ENCODE data around the gene FARP2.
"Not testable (repeated sequence)": the region's sequence is repeated elsewhere in the genome, so short reads cannot be mapped to it uniquely, and the experiment has no call there.

The FARP2 gene

GRCh38 chr2:241381872-241382271 is 25.8 kb downstream of the FARP2 start:
- Histone ChIP-seq H3K4me3 (ENCODE audit: low read length in 2 of 2) (no peak overlapping the region), H3K27ac (replicated peaks; ENCODE audit: low read length) (no peak overlapping the region), H3K18ac (ENCODE audit: low read length) (no peak overlapping the region), H3K23ac (ENCODE audit: low read depth, low read length, poor library complexity) (no peak overlapping the region), H4K91ac (ENCODE audit: low read depth, low read length, poor library complexity) (no peak overlapping the region), H2AFZ (ENCODE audit: low read length) (no peak overlapping the region), H3K4ac (ENCODE audit: low read length) (no peak overlapping the region), H3K4me2 (ENCODE audit: insufficient read depth, low read length, poor library complexity, severe bottlenecking) (no peak overlapping the region), H3K9ac (ENCODE audit: low read depth, low read length, poor library complexity) (no peak overlapping the region), H3K27me3 (ENCODE audit: control insufficient read depth in 3 of 3, insufficient read depth in 3 of 3, low read depth in 1 of 3, low read length in 3 of 3) (no peaks in the 10 kb centered on the region), H3K9me3 (replicated peaks in 1 of 2; ENCODE audit: control insufficient read depth in 2 of 2, insufficient read depth in 1 of 2, low read depth in 1 of 2, low read length in 2 of 2) (no peaks in the 10 kb centered on the region), H2BK120ac (ENCODE audit: low read depth, low read length) (no peak overlapping the region), H2BK12ac (ENCODE audit: low read length) (no peak overlapping the region), H2AK5ac (ENCODE audit: low read depth, low read length) (no peak overlapping the region), H2BK15ac (ENCODE audit: low read length) (no peak overlapping the region), H3K36me3 (replicated peaks in 1 of 2; ENCODE audit: control insufficient read depth in 2 of 2, insufficient read depth in 2 of 2, low read length in 2 of 2) (peaks cover 5 to 19% of the 10 kb centered on the region in 2 donors), H3K79me1 (ENCODE audit: low read depth, low read length) (no peaks in the 10 kb centered on the region), H2BK5ac (ENCODE audit: low read length) (no peak overlapping the region), H4K8ac (ENCODE audit: low read depth, low read length) (no peak overlapping the region), H3K4me1 (ENCODE audit: control insufficient read depth in 2 of 2, insufficient read depth in 1 of 2, low read depth in 1 of 2, low read length in 2 of 2) (peaks cover 0 to 3% of the 10 kb centered on the region in 2 donors), H3K14ac (ENCODE audit: low read length) (no peak overlapping the region)
- no peak for DNase-seq (ENCODE audit: low spot score)
- no CpG with 5 or more reads among the region's 4 CpGs for WGBS, 2 donors (ENCODE audit: extremely low coverage in 2 of 2, insufficient read length in 2 of 2, insufficient replicate concordance in 1 of 2)

DNA sequence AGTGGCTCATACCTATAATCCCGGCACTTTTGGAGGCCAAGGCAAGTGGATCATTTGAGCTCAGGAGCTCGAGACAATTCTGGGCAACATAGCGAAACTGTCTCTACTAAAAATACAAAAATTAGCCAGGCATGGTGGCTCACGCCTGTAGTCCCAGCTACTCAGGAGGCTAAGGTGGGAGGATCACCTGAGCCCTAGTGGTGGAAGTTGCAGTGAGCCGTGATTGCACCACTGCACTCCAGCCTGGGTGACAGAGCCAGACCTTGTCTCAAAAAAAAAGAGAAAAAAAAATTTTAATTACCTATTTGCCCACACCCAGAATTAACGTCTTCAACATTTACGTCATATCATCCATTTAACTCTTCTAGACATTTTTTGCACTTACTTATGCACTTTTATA is 29.4 kb downstream of the FARP2 start:
- H3K27ac ChIP-seq (replicated peaks; ENCODE audit: low read length); H4K8ac ChIP-seq (ENCODE audit: low read depth, low read length); H3K4ac ChIP-seq (ENCODE audit: low read length); H2BK15ac ChIP-seq (ENCODE audit: low read length); H2AFZ ChIP-seq (ENCODE audit: low read length); DNase-seq (ENCODE audit: low spot score); H2AK5ac ChIP-seq (ENCODE audit: low read depth, low read length); H3K4me2 ChIP-seq (ENCODE audit: insufficient read depth, low read length, poor library complexity, severe bottlenecking); H3K14ac ChIP-seq (ENCODE audit: low read length); H3K4me1 ChIP-seq (ENCODE audit: control insufficient read depth in 2 of 2, insufficient read depth in 1 of 2, low read depth in 1 of 2, low read length in 2 of 2); H3K9me3 ChIP-seq (replicated peaks in 1 of 2; ENCODE audit: control insufficient read depth in 2 of 2, insufficient read depth in 1 of 2, low read depth in 1 of 2, low read length in 2 of 2); H3K18ac ChIP-seq (ENCODE audit: low read length); H2BK12ac ChIP-seq (ENCODE audit: low read length); H3K79me1 ChIP-seq (ENCODE audit: low read depth, low read length); H2BK5ac ChIP-seq (ENCODE audit: low read length); H3K23ac ChIP-seq (ENCODE audit: low read depth, low read length, poor library complexity); H2BK120ac ChIP-seq (ENCODE audit: low read depth, low read length); H3K27me3 ChIP-seq (ENCODE audit: control insufficient read depth in 3 of 3, insufficient read depth in 3 of 3, low read depth in 1 of 3, low read length in 3 of 3); H3K4me3 ChIP-seq (ENCODE audit: low read length in 2 of 2); H4K91ac ChIP-seq (ENCODE audit: low read depth, low read length, poor library complexity); H3K9ac ChIP-seq (ENCODE audit: low read depth, low read length, poor library complexity): not testable (repeated sequence)
- WGBS, 2 donors (ENCODE audit: extremely low coverage in 2 of 2, insufficient read length in 2 of 2, insufficient replicate concordance in 1 of 2), result 100% methylated on average over 2 of the region's 7 CpGs
- H3K36me3 ChIP-seq (replicated peaks in 1 of 2; ENCODE audit: control insufficient read depth in 2 of 2, insufficient read depth in 2 of 2, low read length in 2 of 2), result peaks cover 5 to 20% of the 10 kb centered on the region in 2 donors

DNA sequence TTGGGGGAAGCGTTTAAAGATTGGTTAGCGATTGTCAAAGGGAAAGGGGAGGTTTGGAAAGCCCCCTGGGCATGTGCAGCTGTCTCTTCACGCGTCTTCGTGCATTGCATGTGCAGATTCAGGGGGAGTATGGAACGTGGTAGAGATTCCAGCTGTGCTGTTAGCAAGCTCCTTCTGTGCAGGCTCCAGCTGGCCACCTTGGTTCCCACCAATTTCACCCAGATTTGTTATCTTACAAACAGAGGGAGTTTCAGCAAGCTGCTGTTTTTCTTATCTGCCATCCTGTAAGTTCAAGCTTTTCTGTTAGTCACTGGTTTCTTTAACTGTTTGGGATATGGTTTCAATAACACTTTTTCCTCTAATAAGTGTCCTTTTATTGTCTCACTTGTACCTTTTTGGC is 30.4 kb downstream of the FARP2 start:
- Histone ChIP-seq H3K9me3 (replicated peaks in 1 of 2; ENCODE audit: control insufficient read depth in 2 of 2, insufficient read depth in 1 of 2, low read depth in 1 of 2, low read length in 2 of 2) (peaks cover 1 to 3% of the 10 kb centered on the region in 2 donors), H3K27ac (replicated peaks; ENCODE audit: low read length) (no peak overlapping the region), H4K8ac (ENCODE audit: low read depth, low read length) (no peak overlapping the region), H3K4me1 (ENCODE audit: control insufficient read depth in 2 of 2, insufficient read depth in 1 of 2, low read depth in 1 of 2, low read length in 2 of 2) (peaks cover 0 to 3% of the 10 kb centered on the region in 2 donors), H3K4me2 (ENCODE audit: insufficient read depth, low read length, poor library complexity, severe bottlenecking) (no peak overlapping the region), H3K36me3 (replicated peaks in 1 of 2; ENCODE audit: control insufficient read depth in 2 of 2, insufficient read depth in 2 of 2, low read length in 2 of 2) (peaks cover 5 to 20% of the 10 kb centered on the region in 2 donors), H3K9ac (ENCODE audit: low read depth, low read length, poor library complexity) (no peak overlapping the region), H4K91ac (ENCODE audit: low read depth, low read length, poor library complexity) (no peak overlapping the region), H3K14ac (ENCODE audit: low read length) (no peak overlapping the region), H2BK5ac (ENCODE audit: low read length) (no peak overlapping the region), H2AFZ (ENCODE audit: low read length) (no peak overlapping the region), H2BK15ac (ENCODE audit: low read length) (no peak overlapping the region), H3K23ac (ENCODE audit: low read depth, low read length, poor library complexity) (no peak overlapping the region), H3K79me1 (ENCODE audit: low read depth, low read length) (no peaks in the 10 kb centered on the region), H3K4ac (ENCODE audit: low read length) (no peak overlapping the region), H3K18ac (ENCODE audit: low read length) (no peak overlapping the region), H3K4me3 (ENCODE audit: low read length in 2 of 2) (no peak overlapping the region), H2BK12ac (ENCODE audit: low read length) (no peak overlapping the region), H3K27me3 (ENCODE audit: control insufficient read depth in 3 of 3, insufficient read depth in 3 of 3, low read depth in 1 of 3, low read length in 3 of 3) (no peaks in the 10 kb centered on the region), H2AK5ac (ENCODE audit: low read depth, low read length) (no peak overlapping the region), H2BK120ac (ENCODE audit: low read depth, low read length) (no peak overlapping the region)
- WGBS, 2 donors (ENCODE audit: extremely low coverage in 2 of 2, insufficient read length in 2 of 2, insufficient replicate concordance in 1 of 2), result 100% methylated on average over 2 of the region's 6 CpGs; no CpG with 5 or more reads in 1 of the 2 donors
- no peak for DNase-seq (ENCODE audit: low spot score)

GRCh38 chr2:241389697-241390096 is 33.6 kb downstream of the FARP2 start:
- H3K9me3 ChIP-seq (replicated peaks in 1 of 2; ENCODE audit: control insufficient read depth in 2 of 2, insufficient read depth in 1 of 2, low read depth in 1 of 2, low read length in 2 of 2), result peaks cover 1 to 3% of the 10 kb centered on the region in 2 donors
- H3K27me3 ChIP-seq (ENCODE audit: control insufficient read depth in 3 of 3, insufficient read depth in 3 of 3, low read depth in 1 of 3, low read length in 3 of 3), result no peaks in the 10 kb centered on the region
- H3K27ac ChIP-seq (replicated peaks; ENCODE audit: low read length), result no peak overlapping the region
- no peak overlapping the region for H2BK5ac ChIP-seq (ENCODE audit: low read length)
- H3K4ac ChIP-seq (ENCODE audit: low read length), result no peak overlapping the region
- no peak overlapping the region for H4K8ac ChIP-seq (ENCODE audit: low read depth, low read length)
- no peak overlapping the region for H3K23ac ChIP-seq (ENCODE audit: low read depth, low read length, poor library complexity)
- peaks cover 0 to 3% of the 10 kb centered on the region in 2 donors for H3K4me1 ChIP-seq (ENCODE audit: control insufficient read depth in 2 of 2, insufficient read depth in 1 of 2, low read depth in 1 of 2, low read length in 2 of 2)
- H4K91ac ChIP-seq (ENCODE audit: low read depth, low read length, poor library complexity), result no peak overlapping the region
- H3K36me3 ChIP-seq (replicated peaks in 1 of 2; ENCODE audit: control insufficient read depth in 2 of 2, insufficient read depth in 2 of 2, low read length in 2 of 2), result peaks cover under 1 to 3% of the 10 kb centered on the region in 2 donors
- no peak overlapping the region for H2AK5ac ChIP-seq (ENCODE audit: low read depth, low read length)
- no peak overlapping the region for H3K14ac ChIP-seq (ENCODE audit: low read length)
- H3K4me2 ChIP-seq (ENCODE audit: insufficient read depth, low read length, poor library complexity, severe bottlenecking), result no peak overlapping the region
- no peak overlapping the region for H2BK120ac ChIP-seq (ENCODE audit: low read depth, low read length)
- H3K79me1 ChIP-seq (ENCODE audit: low read depth, low read length), result no peaks in the 10 kb centered on the region
- no peak overlapping the region for H2BK12ac ChIP-seq (ENCODE audit: low read length)
- no peak overlapping the region for H3K9ac ChIP-seq (ENCODE audit: low read depth, low read length, poor library complexity)
- no peak overlapping the region for H2AFZ ChIP-seq (ENCODE audit: low read length)
- WGBS, 2 donors (ENCODE audit: extremely low coverage in 2 of 2, insufficient read length in 2 of 2, insufficient replicate concordance in 1 of 2), result no CpG with 5 or more reads among the region's 2 CpGs
- DNase-seq (ENCODE audit: low spot score), result no peak
- no peak overlapping the region for H3K4me3 ChIP-seq (ENCODE audit: low read length in 2 of 2)
- H3K18ac ChIP-seq (ENCODE audit: low read length), result no peak overlapping the region
- H2BK15ac ChIP-seq (ENCODE audit: low read length), result no peak overlapping the region
